Middle frontal gyrus (tissue), 1 donor: ENCODE results near the gene PSMC3.

Experiments used
- DNase-seq: peaks from one replicate; pipeline ENCODE4 v3.0.0-alpha.2; 2015; ENCODE audit warnings: low spot score; ENCODE audit errors: extremely low spot score

PSMC3 gene

DNA sequence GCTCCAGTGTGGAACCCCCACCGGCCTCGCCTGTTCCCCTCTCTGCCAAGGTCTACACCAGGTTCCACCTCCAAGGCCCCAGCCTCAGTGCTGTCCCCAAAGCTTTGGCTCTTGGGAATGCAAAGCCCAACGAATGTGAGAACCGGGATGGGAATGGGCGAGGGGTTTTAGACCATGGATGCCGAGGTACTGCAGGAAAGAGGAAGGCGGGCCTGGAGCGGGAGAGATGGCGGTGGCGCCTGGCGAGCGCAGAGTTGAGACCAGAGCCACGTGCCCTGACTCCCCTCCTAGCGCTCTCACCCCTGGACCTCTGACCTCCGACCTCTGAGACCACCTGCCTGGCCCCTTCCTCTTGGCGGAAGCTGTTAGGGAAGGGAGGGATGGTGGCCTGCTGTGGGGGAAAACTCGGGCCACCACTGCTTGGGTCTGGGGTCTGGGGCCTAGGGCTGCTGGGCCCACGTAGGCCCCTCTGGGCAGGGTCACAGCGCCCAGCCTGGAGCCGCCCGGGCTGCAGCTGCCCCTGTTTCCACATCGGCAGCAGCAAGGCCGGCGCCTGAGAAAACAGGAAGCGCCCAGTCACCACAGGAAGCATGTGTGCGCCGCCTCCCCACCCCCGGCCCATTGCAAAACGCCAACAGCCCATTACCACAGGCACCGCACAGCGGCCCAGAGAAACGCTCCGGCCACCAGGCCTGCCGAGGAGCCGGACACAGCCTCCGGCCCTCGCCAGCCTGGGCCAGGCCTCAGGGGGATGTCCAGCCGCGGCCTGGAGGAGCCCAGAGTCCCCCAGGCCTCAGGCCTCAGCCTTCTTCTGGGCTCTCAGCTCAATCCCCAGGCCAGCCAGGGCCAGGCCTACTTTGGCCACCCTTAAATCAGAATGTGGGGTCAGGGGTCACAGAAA is 31.7 kb downstream of the PSMC3 start:
- DNase-seq = no peak

DNA sequence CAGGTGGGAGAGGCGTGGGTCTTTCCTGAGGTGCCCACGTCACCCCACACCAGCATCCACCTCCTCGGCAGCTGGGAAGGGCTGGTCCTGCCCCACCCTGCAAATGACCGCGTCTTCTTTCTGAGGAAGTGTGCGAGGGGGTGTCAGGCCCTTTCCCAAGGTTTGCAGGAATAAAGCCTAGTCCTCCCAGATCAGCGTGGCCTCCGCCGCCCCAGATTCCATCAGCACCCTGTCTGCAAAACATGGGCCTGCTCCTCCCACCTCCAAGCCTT is 32.3 kb downstream of the PSMC3 start:
- no peak for DNase-seq

DNA sequence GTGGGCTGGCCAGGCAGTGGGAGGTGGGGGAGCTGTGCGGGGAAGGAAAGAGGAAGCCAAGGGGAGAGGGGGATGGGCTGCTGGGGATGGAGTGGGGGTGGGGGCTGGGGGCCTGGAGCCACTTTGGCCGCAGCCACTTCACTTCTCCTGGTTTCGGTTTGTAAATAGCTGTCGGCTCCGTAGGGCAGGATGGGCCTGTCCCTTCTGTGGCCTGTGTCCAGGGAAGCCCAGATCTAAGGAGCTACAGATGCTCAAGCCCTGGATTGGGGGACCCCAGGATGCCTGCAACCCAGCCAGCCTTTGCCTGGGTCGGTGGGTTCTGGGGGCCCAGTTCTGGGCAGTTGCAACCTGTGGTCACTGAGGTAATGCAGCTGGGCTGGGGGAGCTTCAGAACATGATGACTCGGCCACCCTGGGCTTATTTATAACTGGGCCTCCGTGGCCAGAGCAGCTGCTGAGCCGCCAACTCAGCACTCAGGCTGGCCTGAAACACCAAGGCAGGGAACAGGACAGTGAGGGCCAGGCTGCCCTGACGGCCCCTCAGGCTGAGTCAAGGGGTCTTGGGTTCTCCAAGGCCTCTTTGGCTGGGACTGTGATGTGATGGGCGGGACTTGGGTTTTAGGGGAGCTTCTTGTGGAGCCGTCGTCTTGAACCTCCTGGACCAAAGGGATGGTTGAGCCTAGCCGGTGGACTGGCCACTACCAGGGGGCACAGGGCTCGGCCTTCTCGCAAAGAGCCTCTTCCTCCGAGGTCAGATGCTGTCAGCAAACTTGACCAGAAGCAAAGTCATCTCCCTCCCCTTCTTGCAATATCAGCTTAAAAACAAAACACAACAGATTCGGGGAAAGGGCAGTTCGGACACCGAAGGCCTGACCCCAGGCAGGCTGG is 32.8 kb downstream of the PSMC3 start:
- no peak for DNase-seq

DNA sequence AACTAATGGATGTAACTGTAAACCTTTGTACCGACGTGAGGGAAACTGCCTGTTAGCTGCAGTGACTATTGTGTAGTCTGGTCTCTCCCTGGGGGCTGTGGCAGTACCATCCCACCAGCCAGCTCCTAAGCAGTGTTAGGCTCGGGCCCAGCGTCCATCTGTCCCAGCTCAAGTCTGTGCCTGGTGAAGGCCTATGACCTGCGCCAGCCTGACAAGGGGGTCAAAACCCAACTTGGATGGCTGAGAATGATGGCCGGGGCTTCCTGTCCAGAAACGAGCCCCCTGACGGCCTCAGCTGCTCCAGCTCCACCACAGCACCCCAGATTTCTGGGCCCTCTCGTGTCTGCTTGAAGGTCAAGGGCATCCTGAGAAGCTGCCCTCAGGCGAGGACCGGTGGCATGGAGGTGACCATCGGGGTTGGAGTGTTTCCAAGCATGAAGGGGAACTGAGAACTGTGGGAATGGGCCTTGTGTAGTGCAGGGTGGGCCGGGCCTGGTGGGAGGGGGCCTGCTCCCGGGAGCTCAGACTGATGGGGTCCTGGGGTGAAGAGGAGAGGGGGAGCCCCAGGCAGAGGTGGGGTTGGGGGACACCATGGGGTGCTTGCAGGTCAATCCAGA is 33.6 kb downstream of the PSMC3 start:
- no peak for DNase-seq

DNA sequence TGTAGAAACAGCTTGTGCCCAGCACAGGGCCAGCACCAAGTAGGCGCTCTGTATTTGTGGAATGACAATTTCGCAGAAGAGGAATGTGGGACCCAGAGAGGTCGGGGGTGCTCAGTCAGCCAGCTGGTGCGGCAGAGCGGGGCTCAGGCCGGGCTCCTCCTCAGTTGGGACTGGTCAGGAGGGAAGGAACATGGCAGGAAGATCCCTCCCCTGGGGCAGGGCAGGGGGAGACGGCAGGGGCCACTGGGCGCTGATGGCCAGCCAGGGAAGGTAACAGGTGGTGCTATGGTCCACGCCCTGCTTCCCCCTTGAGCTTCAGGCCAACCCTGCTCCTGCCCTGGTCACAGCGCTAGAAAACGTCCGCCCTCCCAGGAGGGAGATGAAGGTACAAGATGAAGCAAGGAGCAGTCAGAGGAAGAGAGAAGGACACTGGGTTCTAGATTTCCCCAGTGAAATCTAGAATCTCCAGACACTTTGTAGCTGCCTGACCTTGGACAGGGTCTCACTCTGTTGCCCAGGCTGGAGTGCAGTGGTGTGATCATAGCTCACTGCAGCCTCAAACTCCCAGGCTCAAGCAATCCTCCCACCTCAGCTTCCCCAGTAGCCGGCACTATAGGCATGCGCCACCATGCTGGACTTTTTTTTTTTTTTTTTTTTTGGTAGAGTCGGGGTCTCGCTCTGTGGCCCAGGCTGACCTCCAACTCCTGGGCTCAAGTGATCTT is 34.4 kb downstream of the PSMC3 start:
- DNase-seq = no peak

DNA sequence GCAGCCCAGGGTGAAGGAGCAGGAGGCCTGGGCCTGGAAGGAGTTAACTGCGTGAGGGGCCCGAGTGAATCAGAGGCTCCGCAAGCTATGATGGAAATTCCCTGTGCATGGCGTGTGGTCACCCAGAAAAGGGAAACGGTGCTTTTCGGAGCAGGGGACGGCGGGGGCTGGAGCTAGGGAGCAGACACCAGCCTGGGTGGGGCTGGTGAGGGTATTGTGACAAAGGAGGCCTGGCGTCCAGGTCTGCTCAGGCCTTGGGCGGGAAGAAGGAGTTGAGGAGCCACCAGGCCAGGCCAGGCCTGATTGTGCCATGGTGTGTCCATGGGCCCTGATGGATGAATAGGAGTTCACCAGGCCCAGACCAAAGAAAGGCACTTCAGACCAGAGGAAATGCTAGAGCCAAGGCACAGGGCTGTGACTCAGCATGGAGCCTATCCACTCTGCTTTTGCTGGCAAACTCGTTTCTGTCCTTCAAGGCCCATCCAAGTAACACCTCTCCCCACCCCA is 35.1 kb downstream of the PSMC3 start:
- DNase-seq = no peak

DNA sequence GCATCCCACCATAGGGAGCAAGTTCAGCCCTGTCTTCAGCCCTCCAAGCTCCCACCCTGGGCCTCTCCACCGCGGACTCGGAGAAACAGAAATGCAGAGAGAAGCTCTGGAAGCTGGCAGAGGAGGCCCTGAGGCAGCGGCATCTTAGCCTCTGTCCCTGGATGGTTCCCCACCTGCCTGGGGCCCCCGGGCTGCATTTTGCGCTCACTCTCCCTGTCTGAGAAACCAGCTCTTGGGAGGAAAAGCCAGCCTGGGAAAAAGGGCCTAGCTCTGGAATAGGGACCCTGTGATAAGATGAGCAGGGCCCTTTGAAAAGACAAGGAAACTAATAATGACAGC is 35.8 kb downstream of the PSMC3 start:
- DNase-seq = no peak

DNA sequence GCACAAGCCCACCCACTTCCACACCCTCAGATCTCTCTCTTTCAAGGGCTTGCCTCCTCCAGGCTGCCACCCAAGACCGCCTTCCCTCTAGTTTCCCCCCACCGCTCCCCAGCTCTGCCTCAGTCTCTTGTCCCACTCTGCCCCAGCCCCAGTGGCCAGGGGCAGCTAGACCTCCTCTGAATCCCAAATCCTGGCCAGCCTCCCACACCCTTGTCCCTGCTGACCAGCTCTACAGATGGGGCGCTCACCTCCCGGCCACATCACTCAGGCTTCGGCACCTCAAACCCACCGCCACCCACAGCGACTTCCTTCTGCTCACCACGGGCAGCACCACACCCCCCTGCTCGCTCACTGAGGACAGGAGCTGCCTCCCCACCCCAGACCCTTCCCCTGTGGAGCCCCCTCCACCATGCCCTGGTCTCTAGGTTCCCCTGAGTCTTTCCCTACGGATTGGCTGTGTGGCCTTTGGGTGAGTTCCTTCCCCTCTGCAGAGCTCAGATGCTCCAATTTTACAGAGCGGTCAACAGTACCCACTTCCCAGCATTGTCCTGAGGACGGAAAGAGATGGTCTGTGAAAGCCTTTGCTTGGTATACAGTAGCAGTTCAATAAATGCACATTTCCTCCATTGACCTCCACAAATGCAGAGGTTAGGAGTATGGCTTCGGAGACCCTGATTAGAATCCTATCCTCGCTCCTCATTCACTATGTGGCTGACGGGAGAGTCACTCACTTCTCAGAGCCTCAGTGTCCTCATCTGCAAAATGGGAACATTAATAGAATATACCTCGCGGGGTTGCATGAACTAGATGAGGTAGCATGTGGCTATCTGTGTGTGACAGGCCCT is 36.4 kb downstream of the PSMC3 start:
- no peak for DNase-seq

DNA sequence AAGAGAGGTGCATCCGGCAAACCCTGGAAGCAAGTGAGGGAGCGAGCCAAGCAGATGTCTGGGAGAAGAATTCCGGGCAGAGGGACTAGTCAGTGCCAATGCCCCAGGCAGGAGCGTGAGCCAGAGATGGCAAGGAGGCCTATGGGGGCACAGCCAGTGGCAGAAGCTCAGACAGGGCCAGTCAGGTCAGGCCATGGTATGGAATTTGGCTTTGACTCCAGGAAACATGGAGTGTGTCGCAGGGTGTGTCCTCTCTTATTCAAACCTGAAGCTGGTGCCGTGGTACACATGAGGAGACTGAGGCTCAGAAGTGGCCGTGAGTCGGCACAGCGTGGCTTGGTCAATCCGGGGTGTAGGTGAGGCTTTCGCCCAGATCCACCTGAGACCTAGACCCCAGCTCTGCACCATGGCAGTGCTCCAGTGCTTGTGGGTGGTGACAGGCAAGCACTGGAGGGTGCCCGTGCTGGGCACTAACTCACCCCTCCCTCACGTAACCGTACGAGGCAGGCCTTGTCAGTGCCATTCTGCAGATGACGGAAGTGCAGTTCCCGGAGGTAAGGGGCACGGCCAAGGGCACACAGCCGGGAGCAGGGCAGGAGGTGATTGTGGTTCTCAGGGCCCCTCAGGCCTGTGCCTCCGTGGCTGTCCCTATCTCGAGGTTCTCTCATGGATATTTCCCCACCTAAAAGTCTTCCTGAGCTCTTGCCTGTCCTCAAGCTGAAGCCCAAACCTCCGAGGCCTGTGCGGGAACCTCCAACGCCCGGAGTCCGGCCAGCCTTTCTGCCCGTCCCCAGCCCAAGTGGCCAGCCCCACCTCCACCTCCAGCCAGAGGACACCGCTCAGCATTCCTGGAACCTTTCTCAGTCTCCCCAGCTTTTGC is 37.3 kb downstream of the PSMC3 start:
- no peak for DNase-seq

DNA sequence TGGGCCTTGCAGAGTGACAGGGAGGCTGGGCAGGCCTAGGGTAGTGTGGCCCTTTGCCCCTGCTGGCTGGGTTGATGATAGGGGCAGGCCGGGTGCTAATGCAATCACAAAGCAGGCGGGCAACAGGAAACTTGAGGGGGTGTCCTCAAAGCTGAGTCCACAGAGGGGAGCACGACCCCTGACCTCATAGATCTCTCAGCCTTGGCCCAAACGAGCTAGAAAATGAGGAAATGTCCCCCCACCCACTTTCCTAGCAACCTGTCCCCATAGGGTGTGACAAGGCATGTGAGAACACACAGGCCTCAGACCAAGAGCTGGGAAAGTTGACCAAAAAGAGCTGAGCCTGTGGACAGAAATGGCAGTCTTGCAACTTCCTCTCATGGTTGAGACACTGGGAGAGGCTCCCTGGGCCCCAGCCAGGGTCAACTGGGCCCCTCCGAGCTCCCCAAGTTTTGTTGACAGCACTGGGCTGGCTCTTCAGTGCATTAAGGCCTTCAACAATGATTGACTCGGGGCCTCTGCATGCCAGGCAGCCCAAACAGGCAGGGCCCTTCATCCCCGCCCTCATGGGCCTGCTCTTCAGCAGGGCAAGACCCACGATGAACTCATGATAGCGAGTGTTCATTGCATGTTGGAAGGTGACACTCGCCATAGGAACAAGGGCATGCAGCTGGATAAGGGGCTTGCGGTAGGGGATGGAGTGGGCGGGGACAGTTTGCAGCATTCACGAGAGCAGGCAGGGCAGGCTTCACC is 38.1 kb downstream of the PSMC3 start:
- DNase-seq = no peak

DNA sequence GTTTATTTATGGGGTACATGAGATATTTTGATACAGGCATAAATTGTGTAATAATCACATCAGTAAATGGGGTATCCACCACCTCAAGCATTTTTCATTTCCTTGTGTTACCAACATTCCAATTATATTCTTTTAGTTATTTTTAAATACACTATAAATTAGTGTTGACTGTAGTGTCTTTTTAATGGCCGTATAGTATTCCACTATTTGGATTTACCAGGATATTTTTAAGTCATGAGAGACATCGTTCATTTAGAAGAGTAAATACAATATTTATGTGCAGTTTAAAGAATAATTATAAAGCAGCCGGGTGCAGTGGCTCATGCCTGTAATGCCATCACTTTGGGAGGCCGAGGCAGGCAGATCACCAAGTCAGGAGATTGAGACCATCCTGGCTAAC is 41.7 kb downstream of the PSMC3 start:
- DNase-seq = no peak

DNA sequence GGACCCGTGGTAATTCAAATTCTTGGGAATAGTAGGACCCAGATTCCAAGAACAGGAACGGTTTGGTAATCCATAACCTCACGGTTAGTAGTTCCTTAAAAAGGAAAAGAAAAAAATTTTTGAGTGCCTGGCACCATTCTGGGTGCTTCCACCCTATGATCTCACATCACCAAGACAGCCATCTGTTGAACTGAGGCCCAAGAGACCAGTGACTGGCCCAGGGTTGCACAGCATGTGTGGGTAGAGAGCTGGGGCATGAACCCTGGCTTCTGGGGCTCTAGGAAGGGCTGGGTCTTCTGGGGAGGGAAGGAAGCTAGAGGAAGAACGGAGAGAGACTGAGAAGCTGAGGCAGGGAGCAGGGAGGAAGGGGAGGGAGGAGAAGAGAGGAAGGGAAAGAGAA is 43.2 kb downstream of the PSMC3 start:
- no peak for DNase-seq

DNA sequence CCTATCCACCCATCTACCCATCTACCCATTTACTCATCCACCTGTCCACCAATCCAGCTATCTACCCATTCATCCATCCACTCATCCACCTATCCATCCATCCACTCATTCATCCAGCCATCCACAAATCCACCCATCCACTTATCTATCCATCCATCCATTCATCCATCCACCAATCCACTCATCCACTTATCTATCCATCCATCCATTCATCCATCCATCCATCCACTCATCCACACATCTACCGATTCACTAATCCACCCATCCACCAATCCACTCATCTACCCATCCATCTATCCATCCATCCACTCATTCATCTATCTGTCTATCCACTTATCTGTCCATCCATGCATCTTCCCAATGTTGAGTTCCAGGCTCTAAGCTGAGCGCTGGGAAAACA is 46.2 kb downstream of the PSMC3 start:
- no peak for DNase-seq

DNA sequence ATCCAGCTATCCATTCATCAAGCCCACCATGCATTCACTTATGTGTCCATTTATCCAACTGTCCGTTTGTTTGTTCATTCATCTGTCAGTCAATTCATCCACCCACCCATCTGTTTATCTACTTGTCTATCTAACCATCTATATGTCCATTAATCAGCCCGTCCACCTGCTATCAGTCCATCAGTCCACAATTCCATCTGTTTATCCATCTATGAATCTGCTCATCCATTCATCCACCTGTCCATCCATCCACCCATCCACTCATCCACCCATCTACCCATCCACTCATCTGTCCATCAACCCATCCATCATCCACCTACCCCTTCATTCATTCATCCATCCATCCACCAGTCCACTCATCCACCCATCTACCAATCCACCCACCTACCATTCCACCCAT is 46.9 kb downstream of the PSMC3 start:
- no peak for DNase-seq

DNA sequence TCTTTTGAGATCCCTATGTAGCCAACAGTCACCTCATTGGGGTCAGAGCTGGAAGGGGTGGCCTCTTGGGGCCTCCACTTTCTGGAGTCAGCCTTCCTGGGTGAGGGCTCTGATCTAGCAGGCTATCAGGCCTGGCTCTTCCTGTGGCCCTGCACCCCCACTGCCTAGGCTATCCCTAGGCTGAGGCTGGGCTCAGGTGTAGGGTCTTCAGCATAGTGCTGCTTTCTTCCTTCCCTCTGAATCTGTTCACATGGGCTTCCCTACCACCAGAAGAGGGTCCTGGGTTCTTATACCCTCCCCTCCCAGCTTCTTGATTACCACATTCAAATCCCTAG is 47.4 kb downstream of the PSMC3 start:
- no peak for DNase-seq

DNA sequence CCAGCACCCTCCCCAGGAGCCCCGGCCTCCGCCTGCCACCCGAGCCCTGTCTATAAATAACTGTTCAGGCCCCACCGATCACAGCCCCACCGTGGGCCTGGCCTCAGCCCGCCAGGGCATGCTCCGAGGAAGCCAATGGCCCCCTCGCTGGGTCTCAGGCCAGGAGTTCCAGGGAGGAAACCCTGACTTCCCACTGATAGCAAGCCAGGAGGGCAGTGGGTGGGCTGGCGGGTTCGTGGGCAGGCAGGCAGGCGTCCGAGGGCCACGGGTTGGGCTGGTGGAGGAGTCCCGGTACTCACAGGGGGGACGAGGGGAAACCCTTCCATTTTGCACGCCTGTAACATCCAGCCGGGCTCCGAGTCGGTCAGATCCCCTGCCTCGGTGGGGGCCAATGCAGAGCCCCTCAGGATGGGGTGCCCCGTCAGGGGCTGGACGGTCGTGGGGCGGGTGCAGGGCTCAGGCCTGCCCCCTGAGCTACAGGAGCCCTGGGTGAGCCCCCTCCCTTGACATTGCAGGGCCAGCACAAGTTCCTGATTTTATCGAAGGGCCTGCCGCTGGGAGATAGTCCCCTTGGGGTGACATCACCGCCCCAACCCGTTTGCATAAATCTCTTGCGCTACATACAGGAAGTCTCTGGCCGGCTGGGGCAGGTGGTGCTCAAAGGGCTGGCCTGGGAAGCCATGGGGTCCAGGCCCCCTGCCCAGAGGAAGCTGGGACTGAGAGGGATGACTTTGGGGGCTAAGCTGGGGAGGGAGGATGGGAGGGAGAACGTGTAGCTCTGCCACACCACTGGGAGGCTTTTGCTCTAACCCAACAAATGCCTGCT is 48.0 kb downstream of the PSMC3 start, which contains the start of gene SPI1:
SPI1 (minus strand) TSS at position 538 of the 826 bp plus-strand sequence; CDS start at position 344, 194 bp downstream.
- DNase-seq = no peak

DNA sequence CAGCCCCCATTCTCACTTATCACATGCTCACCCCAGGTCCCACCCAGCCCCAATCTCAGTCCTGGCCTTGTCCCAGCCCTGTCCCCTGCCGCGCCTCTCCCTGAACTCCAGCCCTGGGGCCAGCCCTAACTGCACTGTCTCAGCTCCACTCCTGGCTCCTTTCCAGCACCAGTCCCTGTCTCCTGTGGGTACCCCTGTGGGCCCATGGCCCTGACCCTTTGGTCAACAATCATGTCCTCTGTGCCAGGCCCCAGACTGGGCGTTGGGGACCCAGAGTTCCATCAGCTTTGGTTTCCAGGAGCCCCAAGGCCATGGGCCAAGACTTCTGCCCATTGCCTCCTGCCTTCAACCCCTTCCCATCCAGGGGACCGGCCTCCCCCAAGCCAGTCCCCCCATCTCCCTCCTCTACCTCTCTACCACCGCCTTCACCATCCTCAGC is 48.6 kb downstream of the PSMC3 start:
- no peak for DNase-seq
